Measurements from ENCODE around the gene CRMP1. TPM values are rescaled to one million over a fixed set of nuclear protein-coding genes. Genes with fewer than 3 reads are reported as not detected.

Gene CRMP1
- total and polyA plus RNA-seq, 2 of the 8 experiments (the other 6 are each of a cell fraction or from before 2014, with no cell fraction given): 120 to 131 TPM

GRCh38 chr4:5783486-5783885 lies 109.4 kb downstream of the CRMP1 start:
- Histone ChIP-seq H3K79me2 (ENCODE audit: control insufficient read depth in 1 of 2, insufficient read depth in 2 of 2, low read length in 2 of 2) (no peaks in the 10 kb centered on the region), H3K23me2 (ENCODE audit: low read depth, low read length) (peaks cover 3% of the 10 kb centered on the region), H4K5ac (ENCODE audit: insufficient read length, low read depth, low read length) (no peak overlapping the region), H2BK5ac (ENCODE audit: low read depth, low read length) (no peak overlapping the region), H3K36me3 (ENCODE audit: control insufficient read depth in 2 of 4, insufficient read depth in 4 of 4, low read length in 3 of 4) (peaks cover 0 to 4% (median 4%) of the 10 kb centered on the region in 4 experiments; a peak in 5 of 8 replicates), H2BK120ac (replicated peaks; ENCODE audit: low read depth, low read length) (no peak overlapping the region), H2BK12ac (ENCODE audit: low read depth, low read length) (no peak overlapping the region), H3K4me1 (replicated peaks in 1 of 4; ENCODE audit: control insufficient read depth in 3 of 4, insufficient read depth in 4 of 4, low read length in 3 of 4) (peaks cover 0 to 2% (median 1%) of the 10 kb centered on the region in 4 experiments; a peak in 1 of 7 replicates), H3K18ac (ENCODE audit: extremely low read depth, low read length) (no peak overlapping the region), H4K8ac (ENCODE audit: extremely low read depth, insufficient read depth, low read length) (no peak overlapping the region), H4K20me1 (replicated peaks in 1 of 2; ENCODE audit: control insufficient read depth in 1 of 2, insufficient read depth in 2 of 2, low read length in 2 of 2) (peaks cover 0 to 5% of the 10 kb centered on the region in 2 experiments), H3K23ac (ENCODE audit: insufficient read length) (no peak overlapping the region), H3K56ac (replicated peaks; ENCODE audit: insufficient read length, low read depth, low read length) (no peak overlapping the region), H3K9me3 (ENCODE audit: insufficient read depth in 2 of 2, low read depth in 1 of 2, low read length in 1 of 2) (no peaks in the 10 kb centered on the region), H2AFZ (ENCODE audit: low read length) (no peak overlapping the region), H2BK15ac (ENCODE audit: low read length) (no peak overlapping the region), H3K79me1 (ENCODE audit: low read depth, low read length) (no peaks in the 10 kb centered on the region), H3K9ac (replicated peaks in 1 of 4; ENCODE audit: extremely low read depth in 1 of 4, low read depth in 3 of 4, low read length in 3 of 4) (no peak overlapping the region), H3K4me2 (ENCODE audit: insufficient read depth in 1 of 2, low read depth in 2 of 2, low read length in 2 of 2) (no peak overlapping the region), H2BK20ac (ENCODE audit: low read length) (no peak overlapping the region), H3K14ac (ENCODE audit: insufficient read length) (no peak overlapping the region), H4K91ac (replicated peaks; ENCODE audit: insufficient read length, low read length) (no peak overlapping the region), H3K27me3 (replicated peaks in 1 of 4; ENCODE audit: control insufficient read depth in 3 of 4, extremely low read depth in 1 of 4, insufficient read depth in 3 of 4, low read length in 3 of 4) (no peaks in the 10 kb centered on the region), H2AK5ac (ENCODE audit: low read depth, low read length) (no peak overlapping the region), H3K4me3 (ENCODE audit: extremely low read depth in 1 of 4, insufficient read depth in 2 of 4, low read depth in 3 of 4, low read length in 4 of 4) (no peak overlapping the region), H3K27ac (ENCODE audit: low read depth, low read length) (no peak overlapping the region), H3K4ac (replicated peaks; ENCODE audit: insufficient read length, low read depth, low read length) (no peak overlapping the region)
- FAIRE-seq (no peak), DNase-seq (ENCODE audit: low read depth in 1 of 2, low spot score in 2 of 2) (peak in 1 of 2 experiments; percentile 38)
- ChIA-PET CTCF (ENCODE audit: partially characterized antibody) (interaction anchor here (1.2 to 1.5 kb wide), 3 partner anchors 11 to 383 kb away, joined by 3 to 5 read pairs (median 4); no protein-coding TSS in a partner anchor), POLR2A (ENCODE audit: partially characterized antibody) (interaction anchor here (1.0 kb wide), 1 partner anchor 11 kb away, joined by 3 read pairs; no protein-coding TSS in a partner anchor)
- 86% methylated on average over 14 of the region's 14 CpGs; no CpG with 5 or more reads in 1 of the 2 experiments for WGBS, 2 experiments (ENCODE audit: extremely low coverage in 1 of 2, insufficient coverage in 1 of 2, insufficient read length in 1 of 2, insufficient replicate concordance in 2 of 2, low coverage in 1 of 2, low lambda C conversion rate in 2 of 2, missing lambda C conversion rate in 1 of 2)
- TF ChIP-seq SRF (IDR thresholded peaks at IDR 0.05; ENCODE audit: low read depth, low read length) (no peak), TAF1 (IDR thresholded peaks at IDR 0.05; ENCODE audit: low read depth, low read length) (no peak), JUN (IDR thresholded peaks at IDR 0.05; ENCODE audit: low read depth, low read length) (no peak), RFX5 (IDR thresholded peaks at IDR 0.05; ENCODE audit: borderline replicate concordance, low read depth, low read length) (no peak), POLR2AphosphoS5 (IDR thresholded peaks at IDR 0.05; ENCODE audit: low read depth, low read length) (no peak), ATF2 (IDR thresholded peaks at IDR 0.05; ENCODE audit: low read length) (no peak), SIX5 (IDR thresholded peaks at IDR 0.05; ENCODE audit: low read depth, low read length) (no peak), CTCF (IDR thresholded peaks at IDR 0.05; ENCODE audit: control extremely low read depth in 1 of 3, insufficient read depth in 1 of 3, low read depth in 1 of 3, low read length in 3 of 3) (no peak), GABPA (IDR thresholded peaks at IDR 0.05; ENCODE audit: borderline replicate concordance, insufficient read depth, low read length) (no peak), CBX5 (IDR thresholded peaks at IDR 0.05; ENCODE audit: low read depth, low read length) (no peak)

Measured in H1 (cell line).